Globus pallidus (tissue), 1 donor: ENCODE results near the gene PRSS50.

Source experiments
- DNase-seq: peaks from one replicate; pipeline ENCODE4 v3.0.0-alpha.2; 2015; ENCODE audit warnings: low spot score

Gene PRSS50

DNA sequence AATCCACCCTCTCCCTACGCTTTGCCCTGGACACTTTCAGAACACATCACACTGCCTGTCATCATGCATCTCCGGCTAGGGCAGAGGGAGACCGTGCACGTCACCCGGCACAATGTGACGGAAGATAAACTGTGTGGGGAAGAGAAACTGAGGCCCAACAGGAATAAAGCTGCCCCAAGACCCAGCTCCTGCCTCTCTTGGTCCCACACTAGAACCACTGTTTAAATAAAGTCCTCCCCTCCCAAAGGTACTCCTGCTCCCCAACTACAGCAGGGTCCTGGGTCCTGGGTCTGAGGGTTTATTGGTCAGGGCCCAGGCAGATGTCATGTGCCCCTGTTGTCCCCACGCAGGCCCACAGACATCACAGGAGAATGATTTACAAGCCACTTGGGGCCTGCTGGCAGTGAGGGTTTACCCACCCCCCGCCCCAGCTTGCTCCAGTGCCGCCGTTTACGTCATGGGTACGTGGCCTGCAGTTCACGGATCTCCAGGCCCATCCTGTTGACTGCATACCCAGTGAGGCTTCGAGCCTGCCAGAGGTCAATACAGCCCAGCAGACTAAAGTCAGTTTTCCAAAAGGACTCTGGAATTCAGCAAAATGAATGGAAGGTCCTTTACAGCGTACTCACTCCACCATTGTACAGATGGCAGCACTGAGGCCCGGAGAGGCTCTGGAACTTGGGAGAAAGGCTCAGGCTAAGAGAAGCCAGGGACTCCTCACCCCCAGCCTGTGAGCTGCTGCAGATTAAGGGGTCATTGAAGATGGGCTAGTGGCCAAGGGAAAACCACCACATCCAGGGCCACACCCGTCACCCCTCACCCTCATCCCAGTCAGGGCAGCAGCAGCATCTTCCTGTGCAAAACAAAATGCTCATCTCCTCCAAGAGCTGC is 47.4 kb downstream of the PRSS50 start:
- no peak for DNase-seq

- DNase-seq = no peak
Measured at GRCh38 chr3:46669191-46669999, 48.3 kb downstream of the PRSS50 start.

DNA sequence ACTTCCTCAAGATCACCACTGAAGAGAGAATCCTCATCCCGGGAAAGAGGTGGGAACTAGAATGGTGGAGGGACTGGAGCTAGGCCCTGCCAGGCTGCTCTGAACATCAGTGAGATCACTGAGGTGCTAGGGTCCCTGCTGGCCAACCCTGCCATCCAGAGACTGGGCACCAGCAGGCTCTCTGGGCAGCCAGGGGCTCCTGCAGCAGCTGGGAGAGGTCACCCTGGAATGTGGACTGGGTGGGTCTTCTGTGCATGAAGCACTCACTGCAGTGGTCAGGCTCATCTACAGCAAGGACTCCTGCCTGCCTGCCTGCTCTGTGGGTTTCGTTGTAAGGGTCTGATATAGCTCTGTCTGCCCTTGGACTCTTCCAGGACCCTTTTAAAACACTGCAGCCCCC is 49.1 kb downstream of the PRSS50 start:
- DNase-seq = no peak

GRCh38 chr3:46668116-46668515 is 49.6 kb downstream of the PRSS50 start:
- DNase-seq = no peak

- no peak for DNase-seq
Measured at GRCh38 chr3:46667657-46668056, 50.0 kb downstream of the PRSS50 start.

DNA sequence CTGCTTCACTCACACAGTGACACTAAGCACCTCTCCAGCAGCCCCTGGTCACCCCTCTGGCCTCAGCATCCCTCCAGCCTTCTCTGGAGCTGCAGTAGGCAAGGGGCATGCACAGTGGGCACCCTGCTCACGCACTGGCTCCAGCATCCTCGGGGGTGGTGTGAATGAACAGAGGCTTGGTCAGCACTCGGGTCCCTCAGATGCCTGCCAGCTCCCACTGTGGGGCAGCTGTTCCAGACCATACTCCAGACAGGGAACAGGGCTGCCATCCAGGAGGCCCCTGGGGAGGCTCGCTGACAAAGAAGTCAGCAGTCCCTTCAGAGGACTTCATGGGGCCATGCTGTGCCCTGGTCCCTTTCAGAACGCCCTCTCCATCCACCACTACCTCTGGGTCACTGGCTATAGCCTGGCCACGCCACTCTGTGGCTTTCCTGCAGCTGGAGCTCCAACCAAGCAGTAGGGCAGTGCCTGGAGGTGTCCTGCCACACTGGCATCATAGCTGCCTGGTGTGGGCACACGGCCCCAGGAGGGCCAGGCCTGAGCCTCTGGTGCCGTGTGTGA is 50.5 kb downstream of the PRSS50 start:
- DNase-seq = no peak

DNA sequence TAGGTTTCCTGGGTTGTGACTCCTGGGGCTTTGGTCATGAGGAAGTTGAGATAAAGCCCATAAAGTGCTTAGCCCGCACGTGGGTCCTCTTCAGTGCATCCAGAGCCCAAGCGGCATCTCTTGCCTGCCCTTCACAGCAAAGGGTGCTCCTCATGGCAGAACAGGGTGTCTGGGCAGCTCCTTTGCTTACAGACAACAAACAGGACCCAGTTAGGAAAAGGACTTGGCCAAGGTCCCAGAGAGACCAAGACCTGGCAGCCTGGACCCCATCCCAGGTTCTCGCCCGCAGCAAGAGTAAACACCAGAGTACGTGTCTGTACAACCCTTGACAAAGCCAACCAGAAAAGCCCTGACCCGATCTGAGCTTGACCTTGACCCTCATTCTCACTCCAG is 51.2 kb downstream of the PRSS50 start:
- no peak for DNase-seq

DNA sequence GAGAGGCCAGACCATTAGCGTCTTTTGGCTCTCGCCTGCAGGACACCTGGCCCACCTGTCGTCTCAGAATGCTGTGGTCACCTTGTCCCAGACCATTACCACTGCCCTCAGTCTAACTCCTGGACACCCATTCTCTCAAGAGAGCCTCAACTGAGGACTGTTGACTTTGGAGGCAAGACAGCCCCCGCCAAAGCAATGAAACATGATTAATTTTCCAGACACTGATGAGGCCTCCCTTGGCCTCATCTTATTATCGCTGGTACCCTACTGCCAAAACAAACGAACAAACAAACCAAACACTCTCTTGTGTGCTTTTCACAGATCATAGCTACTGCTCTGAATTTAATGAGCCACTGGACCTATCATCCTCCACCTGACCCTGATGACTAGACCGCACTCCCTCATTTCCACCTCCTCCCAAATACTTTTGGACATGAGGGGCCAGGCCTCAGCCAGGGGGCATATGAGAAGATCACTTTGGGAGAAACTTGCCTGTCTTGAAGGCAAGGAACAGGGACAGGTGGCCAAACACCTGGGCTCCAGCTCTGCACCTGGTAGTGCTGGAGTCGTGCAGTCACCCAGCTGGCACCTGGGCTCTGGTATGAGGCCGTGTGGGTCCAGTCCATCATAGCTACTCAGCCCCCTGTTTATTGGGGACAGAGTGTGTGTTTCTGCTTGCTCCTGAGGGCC is 51.8 kb downstream of the PRSS50 start:
- no peak for DNase-seq

- no peak for DNase-seq
Measured at GRCh38 chr3:46664971-46665762, 52.5 kb downstream of the PRSS50 start.

- no peak for DNase-seq
Measured at GRCh38 chr3:46664188-46664970, 53.3 kb downstream of the PRSS50 start.

- no peak for DNase-seq
Measured at GRCh38 chr3:46663591-46664135, 54.0 kb downstream of the PRSS50 start.

DNA sequence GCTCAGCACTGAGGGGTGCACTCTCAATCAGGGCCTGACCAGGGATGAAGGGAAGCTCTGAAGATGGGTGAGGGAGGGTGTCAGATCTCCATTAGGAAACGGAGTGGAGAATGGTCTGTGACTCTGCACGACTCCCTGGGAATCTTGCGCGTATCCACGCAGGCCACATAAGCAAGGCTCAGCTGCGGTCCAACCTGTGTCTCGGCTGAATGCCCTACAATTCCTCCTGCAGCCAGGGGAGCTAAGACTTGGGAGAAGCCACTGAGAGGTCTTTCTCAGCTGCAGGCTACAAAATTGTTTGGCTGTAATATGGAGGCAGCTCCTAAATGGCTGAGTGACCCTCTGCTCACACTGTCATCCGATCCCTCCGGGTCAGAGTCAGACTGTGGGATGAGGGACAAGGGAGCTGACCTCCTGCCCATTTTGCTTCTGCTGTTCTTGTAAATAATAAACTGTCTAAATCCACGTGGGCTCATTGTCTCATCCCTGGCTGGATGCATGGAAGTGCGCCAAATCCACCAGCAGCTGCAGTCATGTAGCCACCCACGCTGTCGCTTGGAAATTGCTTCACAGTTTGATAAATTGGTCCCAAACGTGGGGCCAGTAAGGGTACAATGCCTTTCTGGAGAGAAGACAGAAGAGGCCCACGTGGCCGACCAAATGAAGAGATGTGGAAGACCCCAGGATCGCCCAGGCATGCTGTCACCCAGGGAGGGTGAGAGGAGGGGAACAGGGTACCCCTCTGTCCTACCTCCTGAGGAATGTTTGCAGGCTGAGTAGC is 54.7 kb downstream of the PRSS50 start:
- peak; percentile 42 for DNase-seq
